ENCODE results near the gene MAP3K1.

The MAP3K1 gene

GRCh38 chr5:56919942-56920662 is 104.8 kb downstream of the MAP3K1 start:
- Histone ChIP-seq H3K36me3 (ENCODE audit: control insufficient read depth, insufficient read depth, low read length) (peaks cover 14% of the 10 kb centered on the region), H3K4me1 (ENCODE audit: control insufficient read depth, insufficient read depth, low read length) (no peaks in the 10 kb centered on the region), H3K9me3 (ENCODE audit: control insufficient read depth, insufficient read depth, low read length) (peaks cover 4% of the 10 kb centered on the region), H3K27me3 (ENCODE audit: control insufficient read depth, insufficient read depth, low read length) (no peaks in the 10 kb centered on the region), H3K27ac (ENCODE audit: low read length) (no peak overlapping the region), H3K4me3 (ENCODE audit: low read length) (no peak overlapping the region)
- no CpG with 5 or more reads among the region's 1 CpG for WGBS (ENCODE audit: insufficient coverage, insufficient read length)
- no peak for DNase-seq (ENCODE audit: low read depth, low spot score)

- no CpG with 5 or more reads among the region's 6 CpGs for WGBS (ENCODE audit: insufficient coverage, insufficient read length)
- H3K4me3 ChIP-seq (ENCODE audit: low read length): no peak overlapping the region
Measured at GRCh38 chr5:56922922-56923321, 107.6 kb downstream of the MAP3K1 start.

GRCh38 chr5:56934325-56934724 is 119.0 kb downstream of the MAP3K1 start:
- H3K4me3 ChIP-seq (ENCODE audit: low read length): no peak overlapping the region
- no peak overlapping the region for H3K27ac ChIP-seq (ENCODE audit: low read length)
- no peak for DNase-seq (ENCODE audit: low read depth, low spot score)
- no peaks in the 10 kb centered on the region for H3K4me1 ChIP-seq (ENCODE audit: control insufficient read depth, insufficient read depth, low read length)
- H3K9me3 ChIP-seq (ENCODE audit: control insufficient read depth, insufficient read depth, low read length): no peaks in the 10 kb centered on the region
- no peaks in the 10 kb centered on the region for H3K27me3 ChIP-seq (ENCODE audit: control insufficient read depth, insufficient read depth, low read length)
- no CpG with 5 or more reads among the region's 1 CpG for WGBS (ENCODE audit: insufficient coverage, insufficient read length)
- peaks cover 18% of the 10 kb centered on the region; the same call in 1 of the 2 replicates for H3K36me3 ChIP-seq (ENCODE audit: control insufficient read depth, insufficient read depth, low read length)

More at GRCh38 chr5:56922922-56923321, 107.6 kb downstream of the MAP3K1 start:
- peaks cover 14% of the 10 kb centered on the region for H3K36me3 ChIP-seq (ENCODE audit: control insufficient read depth, insufficient read depth, low read length)
- no peak overlapping the region for H3K27ac ChIP-seq (ENCODE audit: low read length)
- no peaks in the 10 kb centered on the region for H3K4me1 ChIP-seq (ENCODE audit: control insufficient read depth, insufficient read depth, low read length)
- no peak for DNase-seq (ENCODE audit: low read depth, low spot score)
- H3K27me3 ChIP-seq (ENCODE audit: control insufficient read depth, insufficient read depth, low read length): no peaks in the 10 kb centered on the region
- peaks cover 4% of the 10 kb centered on the region for H3K9me3 ChIP-seq (ENCODE audit: control insufficient read depth, insufficient read depth, low read length)

- Histone ChIP-seq H3K27me3 (ENCODE audit: control insufficient read depth, insufficient read depth, low read length) (no peaks in the 10 kb centered on the region), H3K9me3 (ENCODE audit: control insufficient read depth, insufficient read depth, low read length) (no peaks in the 10 kb centered on the region), H3K4me1 (ENCODE audit: control insufficient read depth, insufficient read depth, low read length) (no peaks in the 10 kb centered on the region), H3K36me3 (ENCODE audit: control insufficient read depth, insufficient read depth, low read length) (peaks cover 26% of the 10 kb centered on the region; the same call in 1 of the 2 replicates), H3K27ac (ENCODE audit: low read length) (no peak overlapping the region), H3K4me3 (ENCODE audit: low read length) (no peak overlapping the region)
- WGBS (ENCODE audit: insufficient coverage, insufficient read length): no CpG with 5 or more reads among the region's 1 CpG
- no peak for DNase-seq (ENCODE audit: low read depth, low spot score)
Measured at GRCh38 chr5:56938858-56939257, 123.5 kb downstream of the MAP3K1 start.

- Histone ChIP-seq H3K27me3 (ENCODE audit: control insufficient read depth, insufficient read depth, low read length) (no peaks in the 10 kb centered on the region), H3K9me3 (ENCODE audit: control insufficient read depth, insufficient read depth, low read length) (no peaks in the 10 kb centered on the region), H3K27ac (ENCODE audit: low read length) (no peak overlapping the region), H3K4me3 (ENCODE audit: low read length) (no peak overlapping the region), H3K36me3 (ENCODE audit: control insufficient read depth, insufficient read depth, low read length) (peaks cover 20% of the 10 kb centered on the region; the same call in 1 of the 2 replicates), H3K4me1 (ENCODE audit: control insufficient read depth, insufficient read depth, low read length) (no peaks in the 10 kb centered on the region)
- WGBS (ENCODE audit: insufficient coverage, insufficient read length): no CpG with 5 or more reads among the region's 1 CpG
- no peak for DNase-seq (ENCODE audit: low read depth, low spot score)
Measured at GRCh38 chr5:56941981-56942380, 126.6 kb downstream of the MAP3K1 start.

Data from iPS DF 6.9 (cell line).